ENCODE measurements around the gene DENND2A.
A peak's percentile ranks its signal among the peaks of the same experiment; 100 is the strongest.

The DENND2A gene

GRCh38 chr7:140619176-140619575 lies 21.4 kb downstream of the DENND2A start:
- no peak for DNase-seq (ENCODE audit: low read depth in 2 of 2)

- no peak for DNase-seq (ENCODE audit: low read depth in 2 of 2)
Observed at GRCh38 chr7:140618306-140618705, 22.3 kb downstream of the DENND2A start.

DNA sequence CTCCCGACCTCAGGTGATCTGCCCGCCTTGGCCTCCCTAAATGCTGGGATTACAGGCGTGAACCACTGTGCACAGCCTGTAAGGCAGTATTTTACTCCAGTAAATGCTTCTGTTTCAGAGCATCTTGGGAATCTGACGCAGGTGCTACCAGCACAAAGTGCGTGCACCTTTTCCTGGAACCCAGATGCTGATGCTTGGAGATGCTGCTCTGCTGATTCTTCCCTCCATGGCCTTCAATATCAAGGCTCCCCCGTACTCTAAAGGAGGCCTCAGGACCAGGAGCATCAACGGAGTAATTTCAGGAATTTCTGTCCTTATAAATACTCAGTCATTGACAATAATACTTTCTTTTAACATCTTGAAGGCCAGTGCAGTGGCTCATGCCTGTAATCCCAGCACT lies 23.5 kb downstream of the DENND2A start:
- DNase-seq (ENCODE audit: low read depth in 2 of 2): no peak

DNA sequence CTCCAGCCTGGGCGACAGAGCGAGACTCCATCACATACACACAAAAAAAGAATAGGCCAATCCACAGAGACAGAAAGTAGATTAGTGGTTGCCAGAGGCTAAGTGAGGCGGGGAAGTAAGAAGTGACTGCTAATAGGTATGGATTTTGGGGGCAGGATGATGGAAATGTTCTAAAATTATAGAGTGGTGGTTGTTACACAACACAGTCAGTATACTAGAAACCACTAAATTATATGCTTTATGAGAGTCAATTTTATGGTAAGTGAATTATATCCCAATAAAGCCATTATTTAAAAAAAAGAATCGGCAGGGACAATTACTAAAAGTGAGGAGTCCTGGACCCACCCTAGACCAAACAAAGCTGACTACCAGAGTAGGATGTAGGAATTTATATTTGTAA lies 24.3 kb downstream of the DENND2A start:
- no peak for DNase-seq (ENCODE audit: low read depth in 2 of 2)

GRCh38 chr7:140611641-140612040 lies 29.0 kb downstream of the DENND2A start:
- no peak for DNase-seq (ENCODE audit: low read depth in 2 of 2)

GRCh38 chr7:140610204-140611165 lies 30.1 kb downstream of the DENND2A start:
- no peak for DNase-seq (ENCODE audit: low read depth in 2 of 2)

DNA sequence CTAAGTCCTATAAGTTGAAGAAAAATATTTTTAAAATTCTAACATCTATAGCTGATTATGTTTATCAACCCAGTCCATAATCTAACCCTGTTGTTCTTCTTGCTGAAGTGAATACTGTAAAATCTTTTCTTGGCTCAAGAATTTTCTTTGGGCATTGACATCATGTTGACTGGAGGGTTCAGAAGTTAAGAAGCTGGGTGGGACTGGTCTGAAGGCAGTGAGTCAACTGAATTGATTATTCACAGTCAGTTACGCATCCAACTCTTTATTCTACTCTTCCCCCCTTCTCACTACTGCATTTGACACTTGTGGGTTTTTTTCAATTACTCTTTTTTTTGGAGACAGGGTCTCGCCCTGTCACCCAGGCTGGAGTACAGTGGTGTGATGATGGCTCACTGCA lies 31.0 kb downstream of the DENND2A start:
- no peak for DNase-seq (ENCODE audit: low read depth in 2 of 2)

GRCh38 chr7:140607441-140607989 lies 33.1 kb downstream of the DENND2A start:
- no peak for DNase-seq (ENCODE audit: low read depth in 2 of 2)

GRCh38 chr7:140605337-140605736 lies 35.3 kb downstream of the DENND2A start:
- DNase-seq (ENCODE audit: low read depth in 2 of 2): no peak

DNA sequence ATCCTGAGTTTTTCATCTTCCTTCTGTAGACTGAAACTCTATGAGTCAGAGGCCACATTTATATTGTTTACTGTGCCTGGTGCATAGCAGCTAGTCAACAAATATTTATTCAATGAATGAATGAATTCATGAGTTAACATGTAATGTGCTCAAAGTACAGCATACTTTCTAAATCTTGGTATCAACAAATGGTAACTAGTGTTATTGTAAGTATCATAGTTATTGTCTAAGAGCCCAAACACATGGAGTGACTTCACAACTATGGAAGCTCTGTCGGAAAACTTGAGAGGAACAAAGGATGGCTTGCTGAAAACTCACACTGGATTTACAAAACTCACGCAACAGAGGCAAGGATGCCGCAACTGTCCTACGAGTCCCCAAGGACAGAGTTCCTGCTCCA lies 35.9 kb downstream of the DENND2A start:
- DNase-seq (ENCODE audit: low read depth in 2 of 2): no peak

DNA sequence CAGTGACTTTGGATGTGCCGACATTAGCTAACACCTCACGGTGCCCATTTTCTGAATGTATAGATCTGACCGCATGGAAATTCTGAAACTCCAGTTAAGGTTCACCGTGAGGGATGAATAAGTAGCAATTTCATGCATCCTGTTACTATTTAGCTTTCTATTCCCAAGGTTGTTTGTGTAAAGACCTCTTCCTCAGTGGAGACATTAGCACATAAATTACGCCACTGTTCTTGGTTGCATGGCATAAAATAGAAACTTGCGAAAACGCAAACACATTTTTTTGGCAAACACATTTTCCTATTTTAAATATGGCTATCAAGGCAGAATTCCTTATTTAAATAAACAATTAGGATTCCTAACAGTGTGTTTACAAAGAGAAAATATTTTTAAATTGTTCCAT lies 36.5 kb downstream of the DENND2A start:
- no peak for DNase-seq (ENCODE audit: low read depth in 2 of 2)

DNA sequence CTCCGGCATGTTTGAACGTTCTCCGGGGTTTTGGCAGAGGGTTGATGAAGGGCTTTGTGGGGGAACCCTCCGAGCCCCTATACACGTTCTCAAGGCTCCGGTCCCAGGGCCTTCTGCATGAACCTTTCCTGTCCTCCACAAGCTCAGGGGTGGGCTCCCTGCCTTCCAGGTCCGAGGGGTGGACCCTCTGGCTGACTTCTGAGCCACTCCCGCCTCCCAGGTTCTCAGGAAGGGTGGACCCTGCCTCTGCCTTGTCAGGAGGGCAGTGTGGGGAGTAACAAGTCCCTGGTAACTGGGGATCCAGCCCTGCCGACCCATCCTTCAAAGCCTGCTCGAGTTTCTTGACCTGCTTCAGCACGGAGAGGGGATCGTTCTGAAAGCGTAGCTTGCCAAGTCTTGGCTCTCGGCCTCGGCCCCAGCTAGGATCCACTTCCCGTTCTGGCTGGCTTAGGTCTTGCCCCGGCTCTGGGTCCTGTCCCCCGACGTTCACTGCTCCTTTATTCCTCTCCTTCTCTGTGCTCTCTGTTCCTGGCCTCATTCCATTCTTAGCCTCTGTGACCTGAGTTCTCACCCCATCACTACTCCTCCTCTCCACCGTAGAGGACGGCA lies 38.9 kb downstream of the DENND2A start:
- DNase-seq (ENCODE audit: low read depth in 2 of 2): no peak

GRCh38 chr7:140600341-140600740 lies 40.3 kb downstream of the DENND2A start:
- DNase-seq (ENCODE audit: low read depth in 2 of 2): no peak

- no peak for DNase-seq (ENCODE audit: low read depth in 2 of 2)
Observed at GRCh38 chr7:140597428-140597949, 43.1 kb downstream of the DENND2A start.

DNA sequence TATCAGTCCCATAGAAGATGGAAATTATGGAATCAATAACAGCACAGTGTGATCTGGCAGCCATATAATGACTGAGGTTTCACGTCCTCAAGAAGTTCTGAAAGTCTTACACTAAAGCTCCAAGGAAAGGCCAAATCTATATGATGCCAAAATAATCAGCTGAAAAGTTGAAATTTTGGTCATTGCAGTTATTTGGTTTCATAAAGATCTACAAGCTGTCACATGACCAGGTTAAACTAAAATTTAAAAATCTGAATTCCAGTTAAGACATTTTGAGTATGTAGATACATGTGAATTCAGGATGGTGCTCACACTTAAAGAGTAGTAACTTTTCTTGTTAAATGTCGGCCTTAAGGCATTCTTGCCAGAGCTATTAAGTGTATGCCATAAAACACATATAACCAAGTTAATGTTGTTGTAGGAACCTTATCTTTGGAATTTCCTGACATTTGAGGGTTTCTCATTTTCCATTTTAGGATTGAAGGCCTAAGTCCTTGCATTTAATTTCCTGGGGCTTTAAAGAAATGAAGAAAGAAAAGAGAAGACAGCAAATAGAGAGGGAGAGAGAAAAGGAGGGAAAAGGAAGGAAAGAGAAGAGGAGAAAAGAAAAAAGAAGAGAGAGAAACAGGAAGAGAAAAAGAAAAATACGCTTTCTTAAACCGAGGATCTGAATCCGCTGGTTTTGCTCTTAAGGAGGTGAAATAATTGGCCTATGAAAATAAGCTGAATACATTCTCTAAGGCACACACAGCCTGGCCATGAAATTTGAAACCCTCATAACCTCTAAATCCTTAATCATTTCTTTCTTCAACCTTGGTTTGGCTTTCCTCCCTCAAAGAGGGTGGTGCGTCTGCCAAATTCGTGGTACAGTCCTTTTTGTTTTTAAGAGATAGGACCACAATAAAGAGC lies 43.8 kb downstream of the DENND2A start:
- no peak for DNase-seq (ENCODE audit: low read depth in 2 of 2)

DNA sequence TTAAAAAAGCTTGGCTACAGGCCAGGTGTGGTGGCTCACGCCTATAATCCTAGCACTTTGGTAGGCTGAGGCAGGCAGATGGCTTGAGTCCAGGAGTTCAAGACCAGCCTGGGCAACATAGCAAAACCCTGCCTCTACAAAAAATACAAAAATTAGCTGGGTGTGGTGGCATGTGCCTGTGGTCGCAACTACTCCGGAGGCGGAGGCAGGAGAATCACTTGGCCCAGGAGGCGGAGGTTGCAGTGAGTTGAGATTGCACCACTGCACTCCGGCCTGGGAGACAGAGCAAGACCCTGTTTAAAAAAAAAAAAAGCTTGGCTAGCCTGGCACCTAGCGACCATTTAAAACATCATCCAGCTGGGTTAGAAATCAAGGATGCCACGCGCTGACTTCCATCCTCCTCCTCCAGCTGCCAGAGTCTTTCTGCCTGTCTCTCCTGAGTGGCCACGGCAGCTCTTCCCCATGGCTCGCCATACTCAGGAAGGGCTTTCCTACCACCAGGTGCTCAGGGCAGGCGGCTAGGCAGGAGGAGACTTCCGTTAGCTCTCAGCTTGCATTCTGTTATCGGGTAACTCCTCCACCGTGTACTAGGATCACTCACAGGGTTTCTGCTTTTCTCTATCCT lies 45.0 kb downstream of the DENND2A start:
- DNase-seq (ENCODE audit: low read depth in 2 of 2): no peak

GRCh38 chr7:140594131-140594691 lies 46.4 kb downstream of the DENND2A start:
- DNase-seq (ENCODE audit: low read depth in 2 of 2): no peak

DNA sequence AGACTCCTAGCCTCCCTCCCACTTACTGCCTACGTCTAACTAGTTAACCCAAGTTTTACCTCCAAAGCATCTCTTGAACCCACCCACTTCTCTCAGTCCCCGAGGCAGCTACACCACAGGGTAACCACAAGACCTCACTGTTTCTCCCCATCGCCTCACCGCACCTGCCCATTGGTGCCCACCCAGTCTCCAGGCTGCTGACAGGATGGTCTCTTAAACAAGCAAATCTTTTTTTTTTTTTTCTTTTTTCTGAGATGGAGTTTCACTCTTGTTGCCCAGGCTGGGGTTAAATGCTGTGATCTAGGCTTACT lies 47.0 kb downstream of the DENND2A start:
- peak in 1 of 2 donors; percentile 8 for DNase-seq (ENCODE audit: low read depth in 2 of 2)

DNA sequence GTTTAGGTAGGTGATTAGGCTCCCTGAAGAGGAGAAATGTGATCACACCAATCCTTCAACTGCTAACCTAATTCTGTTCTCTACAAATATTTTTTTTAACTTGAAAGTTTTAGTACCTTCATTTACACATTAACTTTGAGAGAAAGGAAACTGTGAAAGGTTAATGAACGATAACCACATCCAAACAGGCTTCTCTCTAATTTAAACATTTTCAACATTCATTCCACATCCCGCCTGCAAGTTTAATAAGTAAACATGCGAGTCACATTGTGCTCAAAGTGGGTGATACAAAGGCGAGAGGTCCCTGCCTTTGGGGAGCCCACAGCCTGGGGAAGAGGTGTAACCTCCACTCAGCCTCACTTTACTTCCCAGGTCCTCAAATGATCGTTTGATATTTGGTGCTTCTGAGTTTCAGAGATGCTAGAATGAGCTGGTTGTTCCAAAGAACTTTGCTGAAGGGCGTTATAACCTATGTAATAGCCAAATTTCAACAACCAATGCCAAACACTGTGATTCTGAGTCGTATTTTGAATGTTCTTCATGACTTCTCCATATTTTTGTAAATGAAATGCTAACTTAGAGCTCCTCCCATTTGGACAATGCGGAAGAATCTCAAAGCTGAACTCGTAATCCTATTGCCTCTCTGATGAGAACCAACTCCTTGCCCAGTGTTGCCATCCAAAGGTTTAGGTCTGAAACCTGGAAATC lies 47.5 kb downstream of the DENND2A start:
- DNase-seq (ENCODE audit: low read depth in 2 of 2): no peak

- DNase-seq (ENCODE audit: low read depth in 2 of 2): no peak
Observed at GRCh38 chr7:140591180-140591902, 49.3 kb downstream of the DENND2A start.

Measured in stimulated activated CD8-positive, alpha-beta memory T cell treated with anti-CD3 and anti-CD28 coated beads, Interleukin-2, amount 100 ng/mL, for 48 hours (primary cell).